GM20000 (cell line): ENCODE data around the gene ZEB1.
"Not testable (repeated sequence)": the region's sequence is repeated elsewhere in the genome, so short reads cannot be mapped to it uniquely, and the experiment has no call there.

Experiments used
- DNase-seq: peaks from one replicate; pipeline ENCODE4 v3.0.0; 2012; ENCODE audit warnings: low spot score
- CTCF ChIP-seq: IDR thresholded peaks from 2 replicates; pipeline ENCODE4 v1.5.1; 2012; ENCODE audit warnings: mild to moderate bottlenecking, control low read depth; ENCODE audit errors: extremely low read depth, missing control alignments

The ZEB1 gene

GRCh38 chr10:31549896-31550295, 230.9 kb downstream of the ZEB1 start:
- DNase-seq: no peak
- TF ChIP-seq CTCF: no peak

GRCh38 chr10:31554556-31554955, 235.5 kb downstream of the ZEB1 start:
- no peak for TF ChIP-seq CTCF
- no peak for DNase-seq

GRCh38 chr10:31557854-31558253, 238.8 kb downstream of the ZEB1 start:
- DNase-seq: no peak
- TF ChIP-seq CTCF: no peak

GRCh38 chr10:31568252-31568861, 249.3 kb downstream of the ZEB1 start:
- not testable (repeated sequence) for DNase-seq

GRCh38 chr10:31574577-31574976, 255.6 kb downstream of the ZEB1 start:
- TF ChIP-seq CTCF: no peak
- no peak for DNase-seq

GRCh38 chr10:31578181-31578852, 259.3 kb downstream of the ZEB1 start:
- no peak for DNase-seq

GRCh38 chr10:31578951-31579350, 259.9 kb downstream of the ZEB1 start:
- TF ChIP-seq CTCF: no peak
- no peak for DNase-seq

More at GRCh38 chr10:31578181-31578852, 259.3 kb downstream of the ZEB1 start:
- TF ChIP-seq CTCF: no peak
